ENCODE results near the gene TGFB1.
"Not testable (repeated sequence)": the region's sequence is repeated elsewhere in the genome, so short reads cannot be mapped to it uniquely, and the experiment has no call there.

TGFB1 gene

GRCh38 chr19:41353466-41354342, at the start of gene TGFB1:
TSS of gene TGFB1 (minus strand) at chr19:41353922. CDS start at chr19:41353044, 878 bp downstream.
- peak; percentile 99 for DNase-seq (ENCODE audit: low spot score)

GRCh38 chr19:41402010-41402409, 48.3 kb upstream of the TGFB1 start:
- no peak for DNase-seq (ENCODE audit: low spot score)

GRCh38 chr19:41401483-41401882, 47.8 kb upstream of the TGFB1 start:
- no peak for DNase-seq (ENCODE audit: low spot score)

- no peak for DNase-seq (ENCODE audit: low spot score)
Measured at GRCh38 chr19:41399525-41399924, 45.8 kb upstream of the TGFB1 start.

- DNase-seq (ENCODE audit: low spot score): no peak
Measured at GRCh38 chr19:41399091-41399490, 45.4 kb upstream of the TGFB1 start.

GRCh38 chr19:41398598-41398997, 44.9 kb upstream of the TGFB1 start:
- DNase-seq (ENCODE audit: low spot score): no peak

GRCh38 chr19:41398050-41398418, 44.3 kb upstream of the TGFB1 start:
- DNase-seq (ENCODE audit: low spot score): no peak

- DNase-seq (ENCODE audit: low spot score): peak; percentile 100
Measured at GRCh38 chr19:41397086-41398049, 43.6 kb upstream of the TGFB1 start, which contains the start of the genes BCKDHA and EXOSC5. TSS of gene BCKDHA (plus strand) at chr19:41397818. CDS start at chr19:41397828, 10 bp downstream. TSS of gene EXOSC5 (minus strand) at chr19:41397359. CDS start at chr19:41397328, 31 bp downstream.

GRCh38 chr19:41395355-41395754, 41.6 kb upstream of the TGFB1 start:
- no peak for DNase-seq (ENCODE audit: low spot score)

- no peak for DNase-seq (ENCODE audit: low spot score)
Measured at GRCh38 chr19:41392775-41393174, 39.1 kb upstream of the TGFB1 start.

GRCh38 chr19:41391618-41392017, 37.9 kb upstream of the TGFB1 start:
- no peak for DNase-seq (ENCODE audit: low spot score)

GRCh38 chr19:41386442-41386841, 32.7 kb upstream of the TGFB1 start:
- no peak for DNase-seq (ENCODE audit: low spot score)

- DNase-seq (ENCODE audit: low spot score): no peak
Measured at GRCh38 chr19:41384351-41384750, 30.6 kb upstream of the TGFB1 start.

- not testable (repeated sequence) for DNase-seq (ENCODE audit: low spot score)
Measured at GRCh38 chr19:41381536-41381935, 27.8 kb upstream of the TGFB1 start.

GRCh38 chr19:41377977-41378709, 24.4 kb upstream of the TGFB1 start:
- no peak for DNase-seq (ENCODE audit: low spot score)

GRCh38 chr19:41376998-41377365, 23.3 kb upstream of the TGFB1 start:
- no peak for DNase-seq (ENCODE audit: low spot score)

- no peak for DNase-seq (ENCODE audit: low spot score)
Measured at GRCh38 chr19:41376241-41376997, 22.7 kb upstream of the TGFB1 start, which contains the start of gene TMEM91. TSS of gene TMEM91 (plus strand) at chr19:41376533. CDS start at chr19:41378310, 1,777 bp downstream.

- DNase-seq (ENCODE audit: low spot score): peak; percentile 84
Measured at GRCh38 chr19:41373993-41374392, 20.3 kb upstream of the TGFB1 start.

- no peak for DNase-seq (ENCODE audit: low spot score)
Measured at GRCh38 chr19:41372501-41372900, 18.8 kb upstream of the TGFB1 start.

- DNase-seq (ENCODE audit: low spot score): no peak
Measured at GRCh38 chr19:41371541-41371940, 17.8 kb upstream of the TGFB1 start.

- not testable (repeated sequence) for DNase-seq (ENCODE audit: low spot score)
Measured at GRCh38 chr19:41371119-41371518, 17.4 kb upstream of the TGFB1 start.

Measured in AG08395 (cell line).